Measurements from ENCODE around the gene ZNF536. TPM values are rescaled to one million over a fixed set of nuclear protein-coding genes. Genes with fewer than 3 reads are reported as not detected.

Gene ZNF536
- polyA plus RNA-seq, 1 donor (not counting 4 experiments of a cell fraction or from before 2014, with no cell fraction given): not detected

GRCh38 chr19:30551271-30551670, 179.1 kb downstream of the ZNF536 start:
- no peaks in the 10 kb centered on the region for H3K4me1 ChIP-seq (ENCODE audit: control insufficient read depth, extremely low read depth, insufficient read depth, low read length)
- no peak overlapping the region for H3K4me2 ChIP-seq (ENCODE audit: control insufficient read depth, extremely low read depth, insufficient read depth, low read depth, low read length)
- FAIRE-seq (no peak), DNase-seq (ENCODE audit: low read depth, low spot score) (no peak)
- H4K20me1 ChIP-seq (ENCODE audit: control insufficient read depth, extremely low read depth, insufficient read depth, low read length): no peaks in the 10 kb centered on the region
- TF ChIP-seq EZH2 (IDR thresholded peaks at IDR 0.05; ENCODE audit: low read length) (no peak), CTCF (optimal IDR thresholded peaks at IDR 0.05 in 1 of 3, IDR thresholded peaks at IDR 0.05 in 1 of 3, conservative IDR thresholded peaks at IDR 0.05 in 1 of 3; ENCODE audit: extremely low read depth in 1 of 3, insufficient read depth in 2 of 3, low read length in 3 of 3) (no peak)
- no peaks in the 10 kb centered on the region for H3K9me1 ChIP-seq (ENCODE audit: control insufficient read depth, extremely low read depth, insufficient read depth, low read length)
- H3K9me3 ChIP-seq (ENCODE audit: control insufficient read depth, low read depth, low read length): peaks cover 9% of the 10 kb centered on the region
- no peaks in the 10 kb centered on the region for H3K79me2 ChIP-seq (ENCODE audit: control insufficient read depth, insufficient read depth, low read length)
- no peaks in the 10 kb centered on the region for H3K27me3 ChIP-seq (ENCODE audit: control insufficient read depth, extremely low read depth, insufficient read depth, low read length)
- dilution Hi-C loops (cut with MboI; ENCODE audit: extremely low pct_ligation_motif_present, low sequenced_read_pairs): no loop called here
- H3K4me3 ChIP-seq (ENCODE audit: control insufficient read depth in 2 of 3, extremely low read depth in 1 of 3, insufficient read depth in 2 of 3, low read depth in 1 of 3, low read length in 3 of 3): no peak overlapping the region
- no peaks in the 10 kb centered on the region for H3K36me3 ChIP-seq (ENCODE audit: control insufficient read depth in 2 of 2, extremely low read depth in 1 of 2, insufficient read depth in 2 of 2, low read length in 2 of 2)
- H3K9ac ChIP-seq (ENCODE audit: control insufficient read depth, extremely low read depth, insufficient read depth, low read length): no peak overlapping the region
- no peak overlapping the region for H2AFZ ChIP-seq (ENCODE audit: control insufficient read depth, low read length)
- H3K27ac ChIP-seq (ENCODE audit: control insufficient read depth, insufficient read depth, low read length): no peak overlapping the region

- H3K9ac ChIP-seq (ENCODE audit: control insufficient read depth, extremely low read depth, insufficient read depth, low read length): no peak overlapping the region
- TF ChIP-seq EZH2 (IDR thresholded peaks at IDR 0.05; ENCODE audit: low read length): no peak
- TF ChIP-seq CTCF (optimal IDR thresholded peaks at IDR 0.05 in 1 of 3, IDR thresholded peaks at IDR 0.05 in 1 of 3, conservative IDR thresholded peaks at IDR 0.05 in 1 of 3; ENCODE audit: extremely low read depth in 1 of 3, insufficient read depth in 2 of 3, low read length in 3 of 3): no peak
- H3K36me3 ChIP-seq (ENCODE audit: control insufficient read depth in 2 of 2, extremely low read depth in 1 of 2, insufficient read depth in 2 of 2, low read length in 2 of 2): no peaks in the 10 kb centered on the region
- dilution Hi-C loops (cut with MboI; ENCODE audit: extremely low pct_ligation_motif_present, low sequenced_read_pairs): no loop called here
- no peak overlapping the region for H2AFZ ChIP-seq (ENCODE audit: control insufficient read depth, low read length)
- H3K9me1 ChIP-seq (ENCODE audit: control insufficient read depth, extremely low read depth, insufficient read depth, low read length): no peaks in the 10 kb centered on the region
- peaks cover 9% of the 10 kb centered on the region for H3K9me3 ChIP-seq (ENCODE audit: control insufficient read depth, low read depth, low read length)
- no peaks in the 10 kb centered on the region for H3K79me2 ChIP-seq (ENCODE audit: control insufficient read depth, insufficient read depth, low read length)
- no peaks in the 10 kb centered on the region for H4K20me1 ChIP-seq (ENCODE audit: control insufficient read depth, extremely low read depth, insufficient read depth, low read length)
- no peaks in the 10 kb centered on the region for H3K27me3 ChIP-seq (ENCODE audit: control insufficient read depth, extremely low read depth, insufficient read depth, low read length)
- H3K27ac ChIP-seq (ENCODE audit: control insufficient read depth, insufficient read depth, low read length): no peak overlapping the region
- no peak overlapping the region for H3K4me3 ChIP-seq (ENCODE audit: control insufficient read depth in 2 of 3, extremely low read depth in 1 of 3, insufficient read depth in 2 of 3, low read depth in 1 of 3, low read length in 3 of 3)
- FAIRE-seq (no peak), DNase-seq (ENCODE audit: low read depth, low spot score) (no peak)
- H3K4me2 ChIP-seq (ENCODE audit: control insufficient read depth, extremely low read depth, insufficient read depth, low read depth, low read length): no peak overlapping the region
- H3K4me1 ChIP-seq (ENCODE audit: control insufficient read depth, extremely low read depth, insufficient read depth, low read length): no peaks in the 10 kb centered on the region
Measured at GRCh38 chr19:30552593-30552992, 180.4 kb downstream of the ZNF536 start.

Measured in keratinocyte (primary cell).